Neural progenitor cell (in vitro differentiated cells): ENCODE measurements around the gene RHOA. TPM values are rescaled to one million over a fixed set of nuclear protein-coding genes. Genes with fewer than 3 reads are reported as not detected.

ENCODE experiments used
- DNase-seq: peaks from one replicate; pipeline ENCODE4 v3.0.0-alpha.2; 2016; ENCODE audit warnings: low spot score
- H2AFZ ChIP-seq: fragments of 200-600 bp; sonication (generic); replicated peaks from 2 replicates; pipeline ENCODE4 v1.6.1; 2016; ENCODE audit warnings: antibody characterized with exemption
- H3F3A ChIP-seq: fragments of 200-600 bp; sonication (generic); 2 replicates; pipeline ENCODE4 v1.6.1; 2016; ENCODE audit warnings: antibody characterized with exemption, low read depth
- H3K27ac ChIP-seq: fragments of 200-600 bp; sonication (generic); 2 replicates; pipeline ENCODE4 v1.5.1; 2016; ENCODE audit warnings: mild to moderate bottlenecking
- H3K27me3 ChIP-seq: fragments of 200-600 bp; sonication (generic); 2 replicates; pipeline ENCODE4 v1.6.1; 2016; ENCODE audit warnings: mild to moderate bottlenecking, moderate library complexity
- H3K36me3 ChIP-seq: fragments of 200-600 bp; sonication (generic); 2 replicates; pipeline ENCODE4 v1.5.1; 2016
- H3K4me1 ChIP-seq: fragments of 200-600 bp; sonication (generic); 2 replicates; pipeline ENCODE4 v1.6.1; 2016; ENCODE audit warnings: mixed run types
- H3K4me2 ChIP-seq: fragments of 200-600 bp; sonication (generic); 2 replicates; pipeline ENCODE4 v1.6.1; 2016
- H3K4me3 ChIP-seq: fragments of 200-600 bp; sonication (generic); 2 replicates; pipeline ENCODE4 v1.5.1; 2016
- H3K79me2 ChIP-seq: fragments of 200-600 bp; sonication (generic); 2 replicates; pipeline ENCODE4 v1.6.1; 2016; ENCODE audit warnings: low read depth
- H3K9ac ChIP-seq: fragments of 200-600 bp; sonication (generic); 2 replicates; pipeline ENCODE4 v1.6.1; 2016
- H3K9me3 ChIP-seq: fragments of 200-600 bp; sonication (generic); 2 replicates; pipeline ENCODE4 v1.5.1; 2016; ENCODE audit warnings: low read depth
- H4K20me1 ChIP-seq: fragments of 200-600 bp; sonication (generic); 2 replicates; pipeline ENCODE4 v1.6.1; 2016; ENCODE audit warnings: low read depth
- H3K27ac Mint-ChIP-seq: 3 replicates; pipeline ENCODE4 v1.8.0; 2021; ENCODE audit warnings: mixed read lengths
- H3K27me3 Mint-ChIP-seq: 2 replicates; pipeline ENCODE4 v1.8.0; 2022; ENCODE audit warnings: low read depth, mild to moderate bottlenecking, inconsistent platforms, moderate library complexity, mixed read lengths; ENCODE audit not compliant: insufficient read depth
- H3K36me3 Mint-ChIP-seq: 3 replicates; pipeline ENCODE4 v1.8.0; 2021; ENCODE audit warnings: mixed read lengths
- H3K4me1 Mint-ChIP-seq: 3 replicates; pipeline ENCODE4 v1.8.0; 2021; ENCODE audit warnings: mixed read lengths
- H3K4me3 Mint-ChIP-seq: 3 replicates; pipeline ENCODE4 v1.8.0; 2021; ENCODE audit warnings: mild to moderate bottlenecking, moderate library complexity, mixed read lengths
- H3K9me3 Mint-ChIP-seq: 3 replicates; pipeline ENCODE4 v1.8.0; 2020; ENCODE audit warnings: mixed read lengths
- EZH2 ChIP-seq: fragments of 200-600 bp; sonication (generic); IDR thresholded peaks from 2 replicates; pipeline ENCODE4 v1.6.1; 2017; ENCODE audit warnings: antibody characterized with exemption, mild to moderate bottlenecking, moderate library complexity
- EZH2phosphoT487 ChIP-seq: fragments of 200-600 bp; sonication (generic); IDR thresholded peaks from 2 replicates; pipeline ENCODE4 v1.6.1; 2017; ENCODE audit warnings: antibody characterized with exemption
- total RNA-seq: library from RNA; depleted of rRNA; stranded (reverse); fragments of >200 nt; gene quantifications from 2 replicates; pipeline ENCODE4 v1.2.3, GENCODE V29; 2015; ENCODE audit warnings: low replicate concordance
- TF ChIP-seq, protein P1 (sequence below): fragments of 200-600 bp; sonication (generic); IDR thresholded peaks from 2 replicates; pipeline ENCODE4 v1.5.1; 2017; ENCODE audit warnings: antibody characterized with exemption, mild to moderate bottlenecking

The RHOA gene
- total RNA-seq, 1 donor from 2014 or later: 460 TPM

- H3K27me3 Mint-ChIP-seq: peaks cover 12% of the 10 kb centered on the region
- Histone ChIP-seq H3K4me1 (peaks cover 7% of the 10 kb centered on the region), H3F3A (peaks cover 30% of the 10 kb centered on the region), H3K9me3 (no peaks in the 10 kb centered on the region), H2AFZ (peak within 1 kb of the TSS; percentile 66), H3K36me3 (no peaks in the 10 kb centered on the region), H3K27me3 (no peaks in the 10 kb centered on the region), H4K20me1 (no peaks in the 10 kb centered on the region), H3K4me2 (peak within 1 kb of the TSS; percentile 76), H3K9ac (peak within 1 kb of the TSS; percentile 28), H3K4me3 (peak within 1 kb of the TSS; percentile 64), H3K27ac (peak within 1 kb of the TSS; percentile 63), H3K79me2 (peaks cover 36% of the 10 kb centered on the region)
- peak within 1 kb of the TSS; percentile 95 for H3K27ac Mint-ChIP-seq
- peak within 1 kb of the TSS; percentile 97 for H3K4me3 Mint-ChIP-seq
- DNase-seq: peak; percentile 91
- TF ChIP-seq, protein P1, sequence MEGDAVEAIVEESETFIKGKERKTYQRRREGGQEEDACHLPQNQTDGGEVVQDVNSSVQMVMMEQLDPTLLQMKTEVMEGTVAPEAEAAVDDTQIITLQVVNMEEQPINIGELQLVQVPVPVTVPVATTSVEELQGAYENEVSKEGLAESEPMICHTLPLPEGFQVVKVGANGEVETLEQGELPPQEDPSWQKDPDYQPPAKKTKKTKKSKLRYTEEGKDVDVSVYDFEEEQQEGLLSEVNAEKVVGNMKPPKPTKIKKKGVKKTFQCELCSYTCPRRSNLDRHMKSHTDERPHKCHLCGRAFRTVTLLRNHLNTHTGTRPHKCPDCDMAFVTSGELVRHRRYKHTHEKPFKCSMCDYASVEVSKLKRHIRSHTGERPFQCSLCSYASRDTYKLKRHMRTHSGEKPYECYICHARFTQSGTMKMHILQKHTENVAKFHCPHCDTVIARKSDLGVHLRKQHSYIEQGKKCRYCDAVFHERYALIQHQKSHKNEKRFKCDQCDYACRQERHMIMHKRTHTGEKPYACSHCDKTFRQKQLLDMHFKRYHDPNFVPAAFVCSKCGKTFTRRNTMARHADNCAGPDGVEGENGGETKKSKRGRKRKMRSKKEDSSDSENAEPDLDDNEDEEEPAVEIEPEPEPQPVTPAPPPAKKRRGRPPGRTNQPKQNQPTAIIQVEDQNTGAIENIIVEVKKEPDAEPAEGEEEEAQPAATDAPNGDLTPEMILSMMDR: peak; percentile 53
- TF ChIP-seq EZH2phosphoT487 (no peak), EZH2 (peak; percentile 53)
- peaks cover 26% of the 10 kb centered on the region for H3K4me1 Mint-ChIP-seq
- peaks cover 6% of the 10 kb centered on the region for H3K36me3 Mint-ChIP-seq
- H3K9me3 Mint-ChIP-seq: no peaks in the 10 kb centered on the region
Observed at GRCh38 chr3:49339941-49340800, 71.6 kb downstream of the RHOA start, which contains the start of gene USP4. TSS of gene USP4 (minus strand) at chr3:49340053. CDS start at chr3:49340024, 29 bp downstream.

DNA sequence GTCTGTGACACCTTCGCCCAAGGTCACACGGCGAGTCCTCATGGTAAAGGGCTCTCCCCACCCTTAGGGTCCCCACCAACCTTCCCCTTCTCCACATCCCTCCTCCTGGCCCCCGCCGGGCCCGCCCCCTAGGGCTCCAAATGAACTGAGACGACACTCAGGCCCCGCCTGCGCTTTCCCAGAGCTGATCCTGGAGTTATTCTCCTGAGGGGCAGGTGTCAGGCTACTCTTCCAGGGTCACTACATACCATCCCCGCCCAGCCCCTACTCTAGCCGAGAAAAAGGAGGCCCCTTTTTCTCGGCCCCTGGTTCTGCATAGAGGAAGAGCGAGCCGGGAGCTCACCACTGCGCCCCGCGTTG lies 72.2 kb downstream of the RHOA start:
- H3K4me3 ChIP-seq: peak overlapping the region; percentile 64
- peak overlapping the region; percentile 97 for H3K4me3 Mint-ChIP-seq
- no peaks in the 10 kb centered on the region for H3K27me3 ChIP-seq
- peak overlapping the region; percentile 28 for H3K9ac ChIP-seq
- H3K9me3 ChIP-seq: no peaks in the 10 kb centered on the region
- peaks cover 12% of the 10 kb centered on the region for H3K27me3 Mint-ChIP-seq
- peak overlapping the region; percentile 66 for H2AFZ ChIP-seq
- no peaks in the 10 kb centered on the region for H3K36me3 ChIP-seq
- H3K4me1 ChIP-seq: peaks cover 7% of the 10 kb centered on the region
- peaks cover 30% of the 10 kb centered on the region for H3F3A ChIP-seq
- no peaks in the 10 kb centered on the region for H3K9me3 Mint-ChIP-seq
- H3K4me1 Mint-ChIP-seq: peaks cover 26% of the 10 kb centered on the region
- peaks cover 10% of the 10 kb centered on the region for H3K36me3 Mint-ChIP-seq
- H3K27ac ChIP-seq: peak overlapping the region; percentile 63
- TF ChIP-seq, protein P1: no peak
- TF ChIP-seq EZH2 (no peak), EZH2phosphoT487 (no peak)
- no peaks in the 10 kb centered on the region for H4K20me1 ChIP-seq
- peak overlapping the region; percentile 76 for H3K4me2 ChIP-seq
- DNase-seq: peak; percentile 76
- peak overlapping the region; percentile 93 for H3K27ac Mint-ChIP-seq
- peaks cover 36% of the 10 kb centered on the region for H3K79me2 ChIP-seq

GRCh38 chr3:49333916-49334633 lies 77.7 kb downstream of the RHOA start:
- Histone ChIP-seq H3K4me2 (no peak overlapping the region), H3K9me3 (no peaks in the 10 kb centered on the region), H3K9ac (no peak overlapping the region), H3F3A (peaks cover under 1% of the 10 kb centered on the region), H3K79me2 (peaks cover 29% of the 10 kb centered on the region), H3K36me3 (no peaks in the 10 kb centered on the region), H3K27me3 (no peaks in the 10 kb centered on the region), H3K27ac (no peak overlapping the region), H4K20me1 (no peaks in the 10 kb centered on the region), H2AFZ (no peak overlapping the region), H3K4me1 (peaks cover 5% of the 10 kb centered on the region), H3K4me3 (no peak overlapping the region)
- H3K27me3 Mint-ChIP-seq: peaks cover 3% of the 10 kb centered on the region
- H3K27ac Mint-ChIP-seq: no peak overlapping the region
- no peak overlapping the region for H3K4me3 Mint-ChIP-seq
- no peaks in the 10 kb centered on the region for H3K9me3 Mint-ChIP-seq
- DNase-seq: no peak
- no peak for TF ChIP-seq EZH2phosphoT487
- TF ChIP-seq, protein P1: no peak
- TF ChIP-seq EZH2: no peak
- peaks cover 18% of the 10 kb centered on the region for H3K36me3 Mint-ChIP-seq
- peaks cover 8% of the 10 kb centered on the region for H3K4me1 Mint-ChIP-seq
